DMS79 treated with DMSO at 0.1 percent for 48 hours (cell line): Measurements from ENCODE around the gene ST8SIA4.

ENCODE experiments used
- DNase-seq: peaks from one replicate; lab custom pipeline; 2025; lab: John Stamatoyannopoulos, UW

ST8SIA4 gene

GRCh38 chr5:100779669-100780375 is 123.3 kb downstream of the ST8SIA4 start:
- no peak for DNase-seq

DNA sequence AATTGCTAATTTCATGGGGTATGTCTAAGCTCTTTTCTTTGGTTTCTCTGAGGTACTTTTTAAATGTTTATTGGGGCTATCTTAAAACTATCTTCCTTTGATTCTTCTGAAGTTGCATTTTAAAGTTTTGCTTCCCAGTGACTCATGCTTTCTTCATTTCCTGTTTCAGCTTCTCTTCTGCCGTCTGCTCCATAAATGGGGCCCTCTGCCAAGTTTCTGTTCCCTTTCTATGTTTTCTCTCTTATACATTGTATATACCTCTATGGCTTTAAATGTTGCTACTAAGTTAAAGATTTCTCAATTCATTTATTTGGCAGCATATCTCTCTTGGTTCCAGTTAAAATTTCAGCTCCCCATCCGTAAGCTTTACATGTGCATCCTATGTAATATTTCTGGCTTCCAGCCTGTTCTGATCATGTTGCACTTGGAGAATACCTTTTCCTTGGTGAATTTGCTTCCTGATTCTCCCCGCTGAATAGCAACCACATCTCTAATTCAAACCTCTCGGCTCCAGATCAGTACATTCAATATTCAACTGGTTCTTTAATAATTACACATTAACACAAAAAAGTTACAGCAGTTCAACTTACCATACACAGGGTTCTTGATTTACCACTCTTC is 125.3 kb downstream of the ST8SIA4 start:
- no peak for DNase-seq

DNA sequence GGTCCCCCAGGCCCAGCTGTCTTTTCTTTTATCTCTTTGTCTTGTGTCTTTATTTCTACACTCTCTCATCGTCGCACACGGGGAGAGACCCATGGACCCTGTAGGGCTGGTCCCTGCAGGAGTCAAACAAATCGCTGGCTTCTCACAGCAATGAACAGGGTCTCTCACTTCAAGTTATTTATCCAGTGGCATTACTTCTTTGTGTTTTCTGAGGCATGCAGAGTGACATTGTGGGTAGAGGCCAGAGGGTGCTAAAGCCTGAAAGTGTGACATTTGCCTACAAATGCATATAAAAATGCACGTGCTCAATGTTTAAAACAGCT is 127.6 kb downstream of the ST8SIA4 start:
- no peak for DNase-seq

GRCh38 chr5:100772548-100772947 is 130.5 kb downstream of the ST8SIA4 start:
- DNase-seq, result peak; percentile 58

GRCh38 chr5:100772006-100772405 is 131.1 kb downstream of the ST8SIA4 start:
- peak; percentile 58 for DNase-seq

DNA sequence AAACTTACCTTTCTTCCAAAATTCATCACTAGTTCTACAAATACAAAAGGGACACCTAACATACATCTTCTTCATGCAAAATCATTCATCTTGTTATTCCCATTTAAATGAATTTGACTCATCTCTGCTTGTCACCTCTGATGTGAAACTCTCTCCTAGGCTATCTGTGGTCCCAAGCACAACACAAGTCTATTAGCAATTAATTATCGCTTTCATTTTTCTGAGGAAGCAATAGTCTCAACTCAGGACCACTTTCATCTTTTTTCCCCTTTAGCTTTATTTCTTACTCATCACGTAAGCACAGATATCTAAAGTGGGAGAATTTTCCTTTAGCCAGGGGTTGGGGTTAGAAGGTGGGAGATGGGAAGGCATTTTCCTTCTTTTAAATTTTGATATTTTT is 131.9 kb downstream of the ST8SIA4 start:
- DNase-seq, result no peak

DNA sequence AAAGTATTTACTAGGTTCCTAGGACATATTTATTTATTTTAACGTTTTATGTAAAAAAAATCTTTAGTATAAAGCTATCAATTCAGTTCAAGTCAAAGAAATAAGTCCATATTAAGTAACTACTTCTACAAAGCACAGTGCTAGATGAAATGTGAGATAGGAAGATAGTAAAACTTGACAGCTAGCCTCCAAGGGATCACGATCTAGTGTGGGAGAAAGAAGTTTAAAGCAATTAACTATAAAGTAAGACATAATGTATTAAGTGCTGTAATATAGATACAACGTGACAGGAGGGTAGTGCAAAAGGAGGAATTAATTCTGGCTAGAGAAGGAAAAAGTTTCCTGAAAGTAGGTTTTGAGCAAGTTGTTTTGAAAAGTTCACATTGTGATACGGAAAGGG is 134.9 kb downstream of the ST8SIA4 start:
- no peak for DNase-seq

DNA sequence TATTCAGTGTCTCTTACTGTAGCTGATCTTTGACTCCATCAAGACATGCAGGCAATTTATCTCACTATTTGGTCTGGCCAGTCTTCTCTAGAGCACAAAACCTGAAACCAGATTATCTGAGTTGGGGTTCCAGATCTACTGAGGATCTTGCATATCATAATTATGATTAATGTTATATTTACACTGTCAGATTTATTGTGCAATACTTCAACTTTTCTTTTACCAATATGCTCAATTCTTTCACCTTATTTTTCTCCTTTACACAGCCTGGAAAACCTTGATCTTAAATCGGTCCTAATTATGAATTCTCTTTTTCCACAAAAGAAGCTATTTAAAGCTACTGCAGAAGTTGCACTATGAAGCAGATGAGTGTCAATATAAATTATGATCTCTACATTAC is 140.1 kb downstream of the ST8SIA4 start:
- no peak for DNase-seq

- no peak for DNase-seq
These were observed 141.0 kb downstream of the ST8SIA4 start for GRCh38 chr5:100762108-100762507.

GRCh38 chr5:100761192-100761591 is 141.9 kb downstream of the ST8SIA4 start:
- no peak for DNase-seq

- no peak for DNase-seq
These were observed 142.4 kb downstream of the ST8SIA4 start for GRCh38 chr5:100760688-100761087.

DNA sequence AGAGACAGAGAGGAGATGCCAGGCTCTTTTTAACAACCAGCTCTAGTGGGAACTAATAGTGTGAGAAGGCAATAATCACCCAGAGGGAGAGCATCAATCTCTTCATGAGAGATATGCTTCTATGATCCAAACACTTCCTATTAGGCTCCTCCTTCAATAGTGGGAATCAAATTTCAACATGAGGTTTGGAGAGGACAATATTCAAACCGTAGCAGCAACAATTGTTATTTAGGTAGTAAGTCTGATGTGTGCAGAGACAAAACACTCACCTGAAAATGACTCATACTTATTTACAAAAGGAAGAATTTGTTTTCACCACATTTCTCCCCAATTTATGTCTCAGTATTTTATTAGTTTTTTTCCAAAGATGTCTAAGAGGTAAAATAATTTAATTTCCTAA is 144.3 kb downstream of the ST8SIA4 start:
- no peak for DNase-seq

DNA sequence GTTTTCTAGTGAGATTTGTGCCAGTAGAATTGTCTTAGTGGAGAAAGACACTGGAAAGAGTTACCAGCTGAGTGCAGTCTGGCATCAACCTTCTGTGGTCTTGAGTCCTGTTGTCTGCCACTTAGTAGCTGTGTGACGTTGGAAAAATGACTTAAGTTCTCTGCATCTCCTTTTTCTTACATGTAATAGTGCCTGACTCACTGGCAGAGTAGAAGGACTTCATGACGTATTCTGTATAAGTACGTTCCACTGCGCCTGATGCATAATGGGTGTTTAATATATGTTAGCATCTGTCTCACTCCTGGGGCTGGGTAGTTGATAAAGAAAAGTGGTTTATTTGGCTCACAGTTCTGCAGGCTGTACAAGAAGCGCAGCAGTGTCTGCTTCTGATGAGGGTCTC is 144.8 kb downstream of the ST8SIA4 start:
- DNase-seq, result no peak

- DNase-seq, result no peak
These were observed 145.5 kb downstream of the ST8SIA4 start for GRCh38 chr5:100757618-100758017.
